Activated CD8-positive, alpha-beta T cell treated with anti-CD3 and anti-CD28 coated beads for 36 hours (primary cell): ENCODE measurements around the gene ZNF177. TPM values are rescaled to one million over a fixed set of nuclear protein-coding genes. Genes with fewer than 3 reads are reported as not detected.

Experiments used
- ATAC-seq: fragments of 200-7000 bp; cut with Tn5 transposase; one replicate; pipeline ENCODE4 v1.10.0; 2021; ENCODE audit warnings: mild to moderate bottlenecking, moderate library complexity
- CTCF ChIA-PET: fragments of 350-600 bp; sonication (Branson Sonifier 250); formaldehyde crosslinking; loops from one replicate; lab custom pipeline; 2021; ENCODE audit warnings: antibody characterized with exemption; lab: Charles Lee
- POLR2A ChIA-PET: fragments of 350-600 bp; sonication (Branson Sonifier 250); formaldehyde crosslinking; loops from one replicate; lab custom pipeline; 2021; ENCODE audit warnings: antibody characterized with exemption; lab: Charles Lee
- DNase-seq: peaks from one replicate; pipeline ENCODE4 v3.0.0-alpha.2; 2020
- H3K27ac Mint-ChIP-seq: one replicate; pipeline ENCODE4 v1.8.0; 2021; ENCODE audit warnings: mild to moderate bottlenecking, mixed read lengths
- H3K27me3 Mint-ChIP-seq: one replicate; pipeline ENCODE4 v1.8.0; 2021; ENCODE audit warnings: mixed read lengths
- H3K36me3 Mint-ChIP-seq: one replicate; pipeline ENCODE4 v1.8.0; 2021; ENCODE audit warnings: low read depth, mixed read lengths
- H3K4me1 Mint-ChIP-seq: one replicate; pipeline ENCODE4 v1.8.0; 2021; ENCODE audit warnings: low read depth, mixed read lengths
- H3K4me3 Mint-ChIP-seq: one replicate; pipeline ENCODE4 v1.8.0; 2021; ENCODE audit warnings: mild to moderate bottlenecking, moderate library complexity, mixed read lengths
- H3K9me3 Mint-ChIP-seq: one replicate; pipeline ENCODE4 v1.8.0; 2021; ENCODE audit warnings: mixed read lengths
- CTCF ChIP-seq: fragments of 200-600 bp; IDR thresholded peaks from one replicate; pipeline ENCODE4 v1.8.0; 2022; ENCODE audit warnings: antibody characterized with exemption, mild to moderate bottlenecking
- intact Hi-C: fragments of 100-400 bp; cut with micrococcal nuclease; formaldehyde crosslinking; loops from one replicate; pipeline ENCODE4 v1.10.0; 2022
- total RNA-seq, 2 experiments: library from RNA; stranded (reverse); gene quantifications; one replicate each; pipeline ENCODE4 v1.2.3, GENCODE V29; 2021

ZNF177 gene
- total RNA-seq, 2 experiments from 2014 or later = 1.6 to 1.9 TPM

- Mint-ChIP-seq H3K9me3 (peaks cover 63% of the 10 kb centered on the region), H3K27me3 (no peaks in the 10 kb centered on the region)
These were observed 14.6 kb upstream of the ZNF177 start for GRCh38 chr19:9348253-9348652.

GRCh38 chr19:9348671-9349070 is 14.1 kb upstream of the ZNF177 start:
- ATAC-seq (no peak), DNase-seq (no peak)
- Mint-ChIP-seq H3K4me3 (no peak overlapping the region), H3K27me3 (no peaks in the 10 kb centered on the region), H3K4me1 (no peaks in the 10 kb centered on the region), H3K36me3 (peaks cover 59% of the 10 kb centered on the region), H3K27ac (no peak overlapping the region), H3K9me3 (peaks cover 60% of the 10 kb centered on the region)
- ChIA-PET CTCF (no interaction called here), POLR2A (no interaction called here)
- intact Hi-C loops = no loop called here
- TF ChIP-seq CTCF = no peak

More at GRCh38 chr19:9348253-9348652, 14.6 kb upstream of the ZNF177 start:
- H3K36me3 Mint-ChIP-seq = peaks cover 63% of the 10 kb centered on the region
- ChIA-PET CTCF (no interaction called here), POLR2A (no interaction called here)
- ATAC-seq (no peak), DNase-seq (no peak)
- intact Hi-C loops = no loop called here
- no peaks in the 10 kb centered on the region for H3K4me1 Mint-ChIP-seq
- no peak overlapping the region for H3K27ac Mint-ChIP-seq
- H3K4me3 Mint-ChIP-seq = no peak overlapping the region
- no peak for TF ChIP-seq CTCF

GRCh38 chr19:9352505-9352904 is 10.3 kb upstream of the ZNF177 start:
- CTCF ChIA-PET = no interaction called here
- POLR2A ChIA-PET = no interaction called here
- Mint-ChIP-seq H3K36me3 (peaks cover 46% of the 10 kb centered on the region), H3K27me3 (no peaks in the 10 kb centered on the region), H3K9me3 (peaks cover 53% of the 10 kb centered on the region), H3K27ac (no peak overlapping the region), H3K4me1 (no peaks in the 10 kb centered on the region), H3K4me3 (no peak overlapping the region)
- intact Hi-C loops = no loop called here
- no peak for DNase-seq
- no peak for TF ChIP-seq CTCF
- ATAC-seq = no peak

GRCh38 chr19:9353011-9353410 is 9.8 kb upstream of the ZNF177 start:
- TF ChIP-seq CTCF = no peak
- no peaks in the 10 kb centered on the region for H3K27me3 Mint-ChIP-seq
- peaks cover 47% of the 10 kb centered on the region for H3K36me3 Mint-ChIP-seq
- POLR2A ChIA-PET = no interaction called here
- H3K27ac Mint-ChIP-seq = no peak overlapping the region
- H3K9me3 Mint-ChIP-seq = peaks cover 53% of the 10 kb centered on the region
- no peak overlapping the region for H3K4me3 Mint-ChIP-seq
- no peaks in the 10 kb centered on the region for H3K4me1 Mint-ChIP-seq
- ATAC-seq = no peak
- intact Hi-C loops = no loop called here
- DNase-seq = no peak
- CTCF ChIA-PET = no interaction called here

- Mint-ChIP-seq H3K36me3 (peaks cover 41% of the 10 kb centered on the region), H3K4me3 (no peak overlapping the region), H3K4me1 (no peaks in the 10 kb centered on the region), H3K27ac (no peak overlapping the region), H3K27me3 (no peaks in the 10 kb centered on the region), H3K9me3 (peaks cover 45% of the 10 kb centered on the region)
- ChIA-PET CTCF (interaction anchor here (1.2 kb wide), 1 partner anchor 14 kb away, joined by 3 read pairs; no protein-coding TSS in a partner anchor), POLR2A (no interaction called here)
- no peak for DNase-seq
- TF ChIP-seq CTCF = no peak
- intact Hi-C loops = no loop called here
- ATAC-seq = no peak
These were observed 8.2 kb upstream of the ZNF177 start for GRCh38 chr19:9354651-9355050.
